ENCODE measurements around the gene SH3BP1.

Gene SH3BP1

GRCh38 chr22:37659066-37659896 is 19.8 kb downstream of the SH3BP1 start:
- DNase-seq, result peak; percentile 54
- ATAC-seq, result no peak

DNA sequence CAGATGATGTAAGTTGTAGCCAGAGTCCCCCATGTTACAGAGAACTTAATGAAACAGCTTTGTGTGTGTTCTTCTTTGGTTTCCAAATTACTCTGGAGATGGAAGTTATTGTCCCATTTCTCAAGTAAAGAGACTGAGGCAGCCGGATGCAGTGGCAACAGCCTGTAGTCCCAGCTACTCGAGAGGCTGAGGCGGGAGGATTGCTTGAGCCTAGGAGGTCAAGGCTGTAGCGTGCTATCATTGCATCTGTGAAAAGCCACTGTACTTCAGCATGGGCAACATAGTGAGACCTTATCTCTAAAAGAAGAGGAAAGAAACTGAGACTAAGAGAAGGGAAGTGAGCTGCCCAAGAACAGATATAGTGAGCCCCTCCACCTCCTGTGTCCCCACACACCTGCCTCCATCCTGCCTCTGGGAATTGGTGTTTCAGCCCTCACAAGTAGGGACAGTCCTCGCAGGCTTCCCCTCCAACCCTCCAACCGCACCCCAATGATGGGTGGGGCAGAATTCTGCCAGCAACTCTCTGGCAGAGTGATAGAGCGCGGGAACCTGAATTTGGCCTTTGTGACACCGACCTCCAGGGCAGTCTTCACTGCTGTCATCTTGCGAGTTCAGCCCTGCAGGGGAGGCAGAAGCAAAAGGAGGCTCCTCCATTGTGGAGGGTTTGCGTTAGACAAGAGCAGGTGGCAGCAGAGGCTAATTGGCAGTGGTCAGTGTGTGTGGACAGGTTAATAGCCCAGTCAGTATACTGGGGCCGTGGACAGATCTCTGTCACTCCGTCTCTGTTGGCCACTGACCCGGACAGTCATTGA is 20.6 kb downstream of the SH3BP1 start:
- DNase-seq (no peak), ATAC-seq (no peak)

- no peak for ATAC-seq
- no peak for DNase-seq
Measured at GRCh38 chr22:37660709-37661045, 21.2 kb downstream of the SH3BP1 start.

GRCh38 chr22:37661160-37661924 is 21.9 kb downstream of the SH3BP1 start:
- DNase-seq (peak; percentile 27), ATAC-seq (no peak)

GRCh38 chr22:37662039-37662438 is 22.6 kb downstream of the SH3BP1 start:
- DNase-seq (no peak), ATAC-seq (no peak)

- DNase-seq (no peak), ATAC-seq (no peak)
Measured at GRCh38 chr22:37663521-37664140, 24.2 kb downstream of the SH3BP1 start.

DNA sequence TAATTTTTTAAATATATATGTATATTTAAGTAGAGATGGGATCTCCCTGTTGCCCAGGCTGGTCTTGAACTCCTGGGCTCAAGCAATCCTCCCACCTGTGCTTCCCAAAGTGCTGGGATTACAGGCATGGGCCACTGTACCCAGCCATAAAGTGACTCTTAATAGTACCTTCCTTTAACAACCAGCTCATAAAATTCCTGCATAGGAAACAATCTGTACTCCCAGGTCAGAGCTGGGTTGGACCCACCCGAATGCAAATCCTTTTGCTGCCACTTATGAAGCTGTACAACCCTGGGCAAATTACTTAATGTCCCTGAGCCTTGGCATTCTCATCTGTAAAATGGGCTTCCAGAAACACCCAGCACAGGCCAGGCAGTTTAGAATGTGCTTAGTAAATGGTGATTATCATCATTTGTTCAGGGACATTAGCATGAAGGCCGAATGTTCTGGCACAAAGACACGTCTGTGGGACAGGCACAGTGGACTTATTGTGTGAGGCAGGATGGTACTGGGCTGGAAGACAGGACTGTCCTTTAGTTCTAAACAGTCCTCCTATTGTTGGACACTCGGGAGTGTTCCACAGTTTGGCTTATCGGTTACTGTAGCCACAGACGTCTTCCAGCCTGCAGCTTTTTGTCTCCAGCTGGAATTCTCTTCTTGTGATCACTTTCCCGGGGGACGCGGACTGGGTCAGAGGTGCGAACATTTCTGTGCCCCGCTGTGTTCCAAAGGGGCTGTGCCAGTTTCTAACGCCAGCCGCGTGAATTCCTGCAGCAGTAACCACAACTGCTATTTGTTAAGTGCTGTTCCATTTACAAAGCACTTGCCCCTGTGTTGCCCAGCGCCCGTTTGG is 25.0 kb downstream of the SH3BP1 start:
- ATAC-seq, result no peak
- DNase-seq, result no peak

DNA sequence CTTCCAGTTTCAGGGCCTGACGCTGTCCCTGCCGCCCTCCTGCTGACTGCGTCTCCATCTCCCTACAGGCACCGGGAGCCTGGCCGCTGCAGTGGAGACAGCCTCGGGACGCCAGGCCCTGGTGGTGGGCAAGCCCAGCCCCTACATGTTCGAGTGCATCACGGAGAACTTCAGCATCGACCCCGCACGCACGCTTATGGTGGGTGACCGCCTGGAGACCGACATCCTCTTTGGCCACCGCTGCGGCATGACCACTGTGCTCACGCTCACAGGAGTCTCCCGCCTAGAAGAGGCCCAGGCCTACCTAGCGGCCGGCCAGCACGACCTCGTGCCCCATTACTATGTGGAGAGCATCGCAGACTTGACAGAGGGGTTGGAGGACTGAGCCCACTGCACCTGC is 26.0 kb downstream of the SH3BP1 start:
- ATAC-seq (no peak), DNase-seq (no peak)

DNA sequence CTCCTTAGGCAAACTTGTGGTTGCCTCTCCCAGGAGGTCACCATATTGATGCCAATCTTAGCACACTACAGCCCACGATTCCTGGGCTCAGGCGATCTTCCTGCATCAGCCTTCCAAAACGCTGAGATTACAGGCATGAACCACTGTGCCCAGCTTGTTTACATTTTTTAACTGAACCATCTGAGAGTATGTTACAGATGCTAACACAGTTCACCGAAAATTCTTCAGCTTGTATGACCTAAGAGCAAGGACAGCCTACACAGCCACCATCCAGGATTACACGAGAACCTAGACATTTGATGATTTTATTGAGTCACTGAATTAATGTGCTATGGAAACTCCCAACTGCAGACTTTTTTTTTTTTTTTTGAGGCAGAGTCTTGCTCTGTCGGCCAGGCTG is 30.1 kb downstream of the SH3BP1 start:
- DNase-seq (no peak), ATAC-seq (no peak)

GRCh38 chr22:37672206-37672919 is 32.9 kb downstream of the SH3BP1 start:
- peak; percentile 26 for DNase-seq
- ATAC-seq, result no peak

DNA sequence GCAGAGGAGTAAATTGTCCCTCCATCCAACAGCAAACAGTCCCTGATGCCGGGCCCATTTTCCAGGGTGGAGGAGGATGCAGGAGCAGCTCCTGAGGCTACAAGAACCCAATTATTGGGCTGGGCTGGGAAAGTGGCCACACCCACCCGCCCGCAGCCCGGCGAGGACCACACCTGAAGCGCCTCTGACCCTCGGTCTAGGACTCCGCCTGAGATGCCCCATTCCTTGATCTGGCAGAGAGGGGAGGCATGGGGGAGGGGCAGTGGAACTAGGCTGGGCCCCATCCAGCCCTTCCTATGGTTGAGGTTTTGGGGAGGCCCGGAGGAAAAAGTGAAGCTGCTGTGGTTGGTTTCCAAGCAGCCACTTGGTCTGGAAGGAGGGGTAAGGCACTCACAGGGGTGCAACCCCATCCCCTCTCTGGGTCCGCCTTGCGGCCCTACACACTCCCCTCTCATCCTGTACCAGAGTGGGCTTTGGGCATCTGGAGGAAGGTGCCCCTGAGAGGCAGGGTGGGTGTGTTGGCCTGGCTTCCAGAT is 33.5 kb downstream of the SH3BP1 start:
- DNase-seq (peak; percentile 63), ATAC-seq (no peak)

DNA sequence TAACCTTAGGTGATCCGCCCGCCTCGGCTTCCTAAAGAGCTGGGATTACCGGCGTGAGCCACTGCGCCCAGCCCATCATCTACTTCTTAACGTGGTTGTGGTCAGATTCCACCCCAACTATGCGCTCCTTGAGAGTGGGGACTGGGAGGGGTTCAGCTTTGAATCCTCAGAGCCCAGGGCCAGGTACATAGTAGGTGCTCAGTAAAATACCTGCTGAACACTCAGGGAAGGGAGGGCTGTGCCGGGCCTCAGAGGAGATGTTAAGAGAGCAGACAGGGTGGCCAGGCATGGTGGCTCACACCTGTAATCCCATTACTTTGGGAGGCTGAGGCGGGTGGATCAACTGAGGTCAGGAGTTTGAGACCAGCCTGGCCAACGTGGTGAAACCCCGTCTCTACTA is 34.8 kb downstream of the SH3BP1 start:
- DNase-seq, result no peak
- no peak for ATAC-seq

GRCh38 chr22:37674951-37675929 is 35.8 kb downstream of the SH3BP1 start, which contains the start of gene LGALS1:
Gene LGALS1 (plus strand): TSS chr22:37675636. CDS start chr22:37675703, 67 bp downstream.
- DNase-seq (peak; percentile 83), ATAC-seq (peak; percentile 59)

DNA sequence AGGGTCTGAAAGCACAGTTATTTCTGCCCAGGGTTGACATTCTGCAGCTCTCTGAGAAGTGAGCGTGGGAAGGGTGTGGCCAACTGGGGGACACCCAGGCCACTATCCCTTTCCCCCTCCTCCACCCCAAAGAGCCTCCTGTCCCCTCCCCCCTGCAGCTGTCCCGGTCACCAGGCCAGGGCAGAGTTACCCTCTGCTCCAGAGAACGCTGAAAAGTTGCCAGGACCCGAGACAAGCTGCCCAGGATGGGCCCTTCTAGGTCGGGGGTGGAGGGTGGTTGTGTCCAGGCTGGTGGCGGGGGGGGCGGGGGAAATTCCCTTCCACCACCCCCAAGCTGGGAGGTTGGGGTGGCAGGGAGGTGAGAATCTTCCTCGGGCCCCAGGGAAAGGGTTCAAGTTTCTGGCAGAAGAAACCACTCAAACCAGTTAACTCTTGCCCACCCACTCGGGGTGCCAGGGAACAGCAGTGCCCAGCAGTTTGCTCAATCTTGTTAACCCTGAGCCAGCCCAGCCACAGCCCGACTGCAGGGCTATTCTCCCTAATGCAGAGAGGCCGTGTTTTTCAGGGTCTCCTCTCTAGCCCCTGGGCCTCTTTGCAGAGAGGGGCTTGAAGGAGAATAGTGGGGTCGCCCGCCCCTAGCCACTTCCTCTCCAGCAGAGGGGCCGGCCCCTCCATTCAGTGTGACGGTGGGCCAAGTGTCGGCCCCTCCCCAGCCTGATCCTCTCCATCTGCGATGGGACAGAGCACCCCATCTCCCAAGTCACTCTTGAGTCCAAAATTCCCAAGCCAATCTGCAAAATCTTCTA is 36.7 kb downstream of the SH3BP1 start:
- ATAC-seq (no peak), DNase-seq (peak; percentile 53)

DNA sequence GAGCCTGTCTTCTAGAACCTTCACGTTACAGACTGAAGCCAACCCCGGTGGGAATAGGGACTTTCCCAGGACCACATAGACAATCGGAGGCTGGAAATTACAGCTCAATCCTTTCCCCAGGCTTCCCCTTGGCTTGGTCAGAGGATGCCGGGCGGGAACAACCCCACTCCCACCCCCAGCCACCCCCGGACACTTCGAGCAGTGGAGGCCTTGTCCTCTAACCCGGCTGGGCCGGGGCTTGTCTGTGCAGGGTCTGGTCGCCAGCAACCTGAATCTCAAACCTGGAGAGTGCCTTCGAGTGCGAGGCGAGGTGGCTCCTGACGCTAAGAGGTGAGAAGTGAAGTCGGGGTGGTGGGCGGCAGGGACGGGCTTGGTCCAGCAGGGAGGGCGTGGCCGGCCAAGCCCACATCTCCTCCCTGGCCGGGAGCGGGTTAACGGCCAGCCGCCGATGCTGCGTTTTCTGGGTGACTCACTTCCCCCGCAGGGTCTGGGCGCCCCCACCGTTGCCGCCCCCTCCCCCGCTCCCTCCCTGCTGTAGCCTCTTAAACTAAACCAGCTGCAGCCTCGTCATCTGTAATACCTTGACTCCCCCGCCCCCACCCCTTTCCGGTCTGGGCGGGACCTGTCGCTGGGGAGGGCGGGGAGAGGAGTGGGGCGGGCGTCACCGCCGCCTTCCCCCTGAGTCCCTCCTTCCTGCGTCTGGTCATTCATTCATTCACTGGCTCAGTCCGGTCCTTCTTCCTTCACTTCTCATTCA is 37.4 kb downstream of the SH3BP1 start:
- peak; percentile 77 for ATAC-seq

GRCh38 chr22:37677493-37677974 is 38.1 kb downstream of the SH3BP1 start:
- ATAC-seq (peak; percentile 5), DNase-seq (no peak)

More for the DNA sequence above, 37.4 kb downstream of the SH3BP1 start:
- peak; percentile 95 for DNase-seq

GRCh38 chr22:37678372-37678771 is 38.9 kb downstream of the SH3BP1 start:
- ATAC-seq, result no peak
- no peak for DNase-seq
